OCI-LY3 (cell line): ENCODE measurements around the gene GBP7.

Experiments
- H2AFZ ChIP-seq: fragments of 200-600, 300-600 bp; shearing (Covaris generic); 2 replicates; pipeline ENCODE4 v1.6.0; 2014; ENCODE audit warnings: antibody characterized with exemption, low read depth, low read length
- H3K27ac ChIP-seq: fragments of 200-600, 300-600 bp; sonication (generic); 2 replicates; pipeline ENCODE4 v1.5.1; 2014; ENCODE audit warnings: mild to moderate bottlenecking, low read length, moderate library complexity, mixed read lengths
- H3K27me3 ChIP-seq: fragments of 200-600, 300-600 bp; sonication (generic); 2 replicates; pipeline ENCODE4 v1.6.1; 2014; ENCODE audit warnings: low read depth, low read length, mixed read lengths
- H3K36me3 ChIP-seq: fragments of 200-600, 300-600 bp; sonication (generic); replicated peaks from 2 replicates; pipeline ENCODE3; 2014; ENCODE audit warnings: low read depth, low read length, mixed read lengths
- H3K4me1 ChIP-seq: fragments of 300-600, 200-600 bp; sonication (generic); 2 replicates; pipeline ENCODE4 v1.6.1; 2014; ENCODE audit warnings: low read length, mixed read lengths
- H3K4me2 ChIP-seq: fragments of 200-600, 300-600 bp; sonication (generic); 2 replicates; pipeline ENCODE4 v1.6.1; 2014; ENCODE audit warnings: low read length, mixed read lengths
- H3K4me3 ChIP-seq: fragments of 300-600, 200-600 bp; sonication (generic); 2 replicates; pipeline ENCODE4 v1.5.1; 2014; ENCODE audit warnings: antibody characterized with exemption, mild to moderate bottlenecking, low read length, moderate library complexity
- H3K79me2 ChIP-seq: fragments of 300-600, 200-600 bp; shearing (Covaris generic); 2 replicates; pipeline ENCODE4 v1.6.1; 2014; ENCODE audit warnings: mild to moderate bottlenecking, low read length, mixed read lengths
- H3K9ac ChIP-seq: fragments of 300-600, 200-600 bp; shearing (Covaris generic); 2 replicates; pipeline ENCODE4 v1.6.0; 2014; ENCODE audit warnings: mild to moderate bottlenecking, low read length, moderate library complexity
- H3K9me3 ChIP-seq: fragments of 200-600, 300-600 bp; shearing (Covaris generic); 2 replicates; pipeline ENCODE4 v1.6.1; 2014; ENCODE audit warnings: low read length, mixed read lengths; ENCODE audit not compliant: insufficient read depth
- H4K20me1 ChIP-seq: fragments of 200-600, 300-600 bp; sonication (generic); 2 replicates; pipeline ENCODE4 v1.6.1; 2016; ENCODE audit warnings: low read length, mixed read lengths; ENCODE audit not compliant: insufficient read depth
- EZH2phosphoT487 ChIP-seq: fragments of 200-600 bp; shearing (Covaris generic); IDR thresholded peaks from 2 replicates; pipeline ENCODE4 v1.6.1; 2018; ENCODE audit warnings: antibody characterized with exemption, mixed run types, low read depth
- TF ChIP-seq, protein P1 (sequence below): fragments of 200-600, 300-600 bp; sonication (generic); IDR thresholded peaks from 2 replicates; pipeline ENCODE4 v1.5.1; 2014; ENCODE audit warnings: antibody characterized with exemption, low read length, low read depth

GBP7 gene

GRCh38 chr1:89176971-89177370 lies 1.2 kb upstream of the GBP7 start:
- H2AFZ ChIP-seq = peak overlapping the region; percentile 46; the same call in 1 of the 2 replicates
- no peak overlapping the region for H3K9ac ChIP-seq
- no peak overlapping the region for H3K27ac ChIP-seq
- no peaks in the 10 kb centered on the region for H4K20me1 ChIP-seq
- H3K4me3 ChIP-seq = no peak overlapping the region
- no peaks in the 10 kb centered on the region for H3K9me3 ChIP-seq
- H3K27me3 ChIP-seq = no peaks in the 10 kb centered on the region
- H3K36me3 ChIP-seq = no peaks in the 10 kb centered on the region
- H3K4me1 ChIP-seq = 0 out of 2 replicates have a peak, but pooled peaks cover 4% of the 10 kb centered on the region
- no peaks in the 10 kb centered on the region for H3K79me2 ChIP-seq
- peak overlapping the region; percentile 16; the same call in 1 of the 2 replicates for H3K4me2 ChIP-seq
- TF ChIP-seq, protein P1, sequence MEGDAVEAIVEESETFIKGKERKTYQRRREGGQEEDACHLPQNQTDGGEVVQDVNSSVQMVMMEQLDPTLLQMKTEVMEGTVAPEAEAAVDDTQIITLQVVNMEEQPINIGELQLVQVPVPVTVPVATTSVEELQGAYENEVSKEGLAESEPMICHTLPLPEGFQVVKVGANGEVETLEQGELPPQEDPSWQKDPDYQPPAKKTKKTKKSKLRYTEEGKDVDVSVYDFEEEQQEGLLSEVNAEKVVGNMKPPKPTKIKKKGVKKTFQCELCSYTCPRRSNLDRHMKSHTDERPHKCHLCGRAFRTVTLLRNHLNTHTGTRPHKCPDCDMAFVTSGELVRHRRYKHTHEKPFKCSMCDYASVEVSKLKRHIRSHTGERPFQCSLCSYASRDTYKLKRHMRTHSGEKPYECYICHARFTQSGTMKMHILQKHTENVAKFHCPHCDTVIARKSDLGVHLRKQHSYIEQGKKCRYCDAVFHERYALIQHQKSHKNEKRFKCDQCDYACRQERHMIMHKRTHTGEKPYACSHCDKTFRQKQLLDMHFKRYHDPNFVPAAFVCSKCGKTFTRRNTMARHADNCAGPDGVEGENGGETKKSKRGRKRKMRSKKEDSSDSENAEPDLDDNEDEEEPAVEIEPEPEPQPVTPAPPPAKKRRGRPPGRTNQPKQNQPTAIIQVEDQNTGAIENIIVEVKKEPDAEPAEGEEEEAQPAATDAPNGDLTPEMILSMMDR = no peak
- no peak for TF ChIP-seq EZH2phosphoT487

DNA sequence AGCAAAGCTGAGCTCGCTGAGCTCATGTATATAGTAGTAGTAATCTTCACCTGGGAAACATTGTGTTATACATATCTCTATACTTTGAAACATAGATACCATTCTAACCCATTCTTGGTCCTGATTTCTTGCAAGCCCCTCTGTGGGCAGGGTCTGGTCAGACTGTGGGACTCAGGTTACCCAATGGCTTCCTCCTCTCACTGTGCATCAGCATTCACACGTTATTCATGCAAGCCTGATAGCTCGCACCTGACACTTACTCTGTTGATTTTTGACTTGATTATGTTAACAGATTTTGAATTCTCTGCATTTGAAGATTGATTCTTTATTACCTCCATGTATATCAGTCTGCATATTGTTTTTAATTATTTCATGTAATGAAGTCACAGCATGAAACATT lies 1.3 kb downstream of the GBP7 start:
- no peaks in the 10 kb centered on the region for H3K36me3 ChIP-seq
- TF ChIP-seq, protein P1 = no peak
- no peak for TF ChIP-seq EZH2phosphoT487
- no peaks in the 10 kb centered on the region for H4K20me1 ChIP-seq
- peaks cover 10% of the 10 kb centered on the region for H3K4me1 ChIP-seq
- no peak overlapping the region for H3K9ac ChIP-seq
- no peak overlapping the region for H3K4me3 ChIP-seq
- no peaks in the 10 kb centered on the region for H3K9me3 ChIP-seq
- H3K27ac ChIP-seq = no peak overlapping the region
- no peak overlapping the region for H3K4me2 ChIP-seq
- no peaks in the 10 kb centered on the region for H3K27me3 ChIP-seq
- no peaks in the 10 kb centered on the region for H3K79me2 ChIP-seq
- H2AFZ ChIP-seq = no peak overlapping the region

- no peak overlapping the region for H3K4me2 ChIP-seq
- no peak overlapping the region for H3K4me3 ChIP-seq
- TF ChIP-seq, protein P1 = no peak
- TF ChIP-seq EZH2phosphoT487 = no peak
- no peaks in the 10 kb centered on the region for H3K36me3 ChIP-seq
- H3K9ac ChIP-seq = no peak overlapping the region
- no peak overlapping the region for H3K27ac ChIP-seq
- H3K9me3 ChIP-seq = no peaks in the 10 kb centered on the region
- peaks cover 10% of the 10 kb centered on the region for H3K4me1 ChIP-seq
- H4K20me1 ChIP-seq = no peaks in the 10 kb centered on the region
- no peaks in the 10 kb centered on the region for H3K27me3 ChIP-seq
- no peak overlapping the region for H2AFZ ChIP-seq
- H3K79me2 ChIP-seq = no peaks in the 10 kb centered on the region
Observed at GRCh38 chr1:89172468-89173143, 3.2 kb downstream of the GBP7 start.

DNA sequence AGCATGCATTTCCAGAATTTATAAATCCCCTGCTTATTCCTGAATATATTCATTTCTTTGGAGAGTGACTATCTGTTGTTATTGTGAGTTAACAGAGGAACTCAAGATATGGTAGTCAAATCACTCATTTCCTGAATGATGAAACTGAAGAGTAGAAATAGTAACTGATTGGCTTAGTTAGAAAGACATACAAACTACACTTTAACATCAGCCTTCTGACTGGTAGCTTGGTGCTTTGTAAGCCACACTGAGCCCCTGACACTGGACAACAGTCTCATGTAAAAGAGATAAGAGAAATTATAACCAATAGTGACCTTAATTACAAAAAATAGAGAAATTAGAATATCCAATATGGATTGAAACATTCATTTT lies 4.8 kb downstream of the GBP7 start:
- Histone ChIP-seq H3K27me3 (no peaks in the 10 kb centered on the region), H3K4me3 (no peak overlapping the region), H3K4me2 (peak overlapping the region; percentile 22; the same call in 1 of the 2 replicates), H3K4me1 (peaks cover 7% of the 10 kb centered on the region), H3K9me3 (no peaks in the 10 kb centered on the region), H4K20me1 (no peaks in the 10 kb centered on the region), H3K36me3 (no peaks in the 10 kb centered on the region), H3K79me2 (no peaks in the 10 kb centered on the region), H2AFZ (peak overlapping the region; percentile 59), H3K9ac (no peak overlapping the region), H3K27ac (no peak overlapping the region)
- no peak for TF ChIP-seq EZH2phosphoT487
- TF ChIP-seq, protein P1 = no peak
